Measurements from ENCODE around the gene CD79B. TPM values are rescaled to one million over a fixed set of nuclear protein-coding genes. Genes with fewer than 3 reads are reported as not detected.
A peak's percentile ranks its signal among the peaks of the same experiment; 100 is the strongest.

Gene CD79B
- 1,452 TPM for polyA plus RNA-seq

DNA sequence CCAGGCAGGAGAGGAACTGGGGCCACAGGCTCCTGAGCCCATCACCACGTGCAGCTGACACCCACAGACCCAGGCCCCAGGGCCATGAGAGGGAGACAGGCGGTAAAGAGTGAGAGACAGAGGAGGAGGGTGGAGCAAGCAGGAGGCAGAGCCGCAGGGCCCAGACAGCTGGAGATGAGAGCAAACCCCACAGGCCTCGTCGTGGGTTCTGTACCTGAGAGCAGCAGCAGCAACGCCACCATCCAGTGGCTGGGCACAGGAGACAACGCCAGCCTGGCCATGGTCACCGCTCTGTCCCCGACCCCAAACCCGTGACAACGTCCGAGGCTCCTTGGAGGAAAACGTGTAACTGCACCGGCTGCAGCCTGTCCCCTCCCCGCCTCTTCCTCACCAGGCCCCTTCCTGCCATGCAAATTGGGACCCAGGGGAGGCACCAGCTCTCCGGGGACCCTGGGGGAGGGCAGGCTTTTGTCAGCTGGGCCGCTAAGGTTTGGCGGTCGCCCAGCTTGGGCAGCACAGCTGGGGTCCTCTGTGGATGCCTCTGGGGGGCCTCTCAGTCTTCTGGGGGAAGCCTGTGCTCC, at the start of gene CD79B:
CD79B (minus strand) TSS at position 351 of the 581 bp plus-strand sequence; CDS start at position 281, 70 bp downstream.
- Mint-ChIP-seq H3K27me3 (no peaks in the 10 kb centered on the region), H3K4me1 (peaks cover 33 to 42% (median 38%) of the 10 kb centered on the region in 3 donors), H3K36me3 (peaks cover 13% of the 10 kb centered on the region), H3K9me3 (peaks cover 0 to 2% (median 0%) of the 10 kb centered on the region in 3 donors), H3K4me3 (peak within 1 kb of the TSS; percentile 88 to 99 (median 98)), H3K27ac (peak within 1 kb of the TSS; percentile 93 to 99 (median 97))

DNA sequence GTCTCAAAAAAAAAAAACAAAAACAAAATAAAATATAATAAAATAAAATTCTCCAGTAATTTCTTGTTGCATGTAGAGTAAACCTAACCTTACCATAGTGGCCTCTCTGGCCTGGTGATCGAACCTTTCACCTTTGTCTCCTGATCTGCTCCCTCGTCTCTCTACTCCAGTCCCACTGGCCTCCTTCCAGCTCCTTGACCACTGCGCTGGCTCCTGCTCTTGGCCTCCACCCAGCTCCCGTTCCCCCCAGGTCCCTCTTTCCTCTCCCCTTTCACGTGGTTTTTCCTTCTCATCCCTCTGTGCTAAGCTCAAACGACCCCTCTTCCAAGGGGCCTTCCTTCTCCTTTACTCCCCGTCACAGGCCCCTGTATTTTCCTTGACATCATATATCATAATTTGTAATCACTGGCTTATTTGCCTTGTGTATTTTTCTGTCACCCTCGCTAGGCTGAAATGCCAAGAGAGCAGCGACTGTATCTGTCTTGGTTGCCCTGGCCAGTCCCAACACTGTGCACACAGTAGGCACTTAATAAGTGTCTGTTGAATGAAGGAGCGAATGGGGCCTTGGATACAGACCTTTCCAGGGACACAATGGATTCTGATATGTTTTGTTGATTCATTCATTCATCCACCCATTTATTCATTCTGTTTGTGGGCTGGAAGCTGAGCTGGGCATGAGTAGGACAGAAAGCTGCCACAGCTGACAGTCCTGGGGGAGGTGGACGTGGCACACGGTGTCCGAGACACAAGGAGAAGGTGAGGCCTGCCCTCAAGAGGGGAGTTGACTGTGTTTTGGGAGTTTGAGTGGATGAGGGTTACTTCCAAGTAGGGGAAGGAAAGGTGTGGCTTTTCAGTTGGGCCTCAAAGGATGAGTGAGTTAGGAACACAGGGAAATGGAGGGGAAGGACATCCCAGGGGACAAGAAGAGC, 46.4 kb upstream of the CD79B start:
- peaks cover 9 to 12% (median 10%) of the 10 kb centered on the region in 3 donors for H3K9me3 Mint-ChIP-seq
- H3K27ac Mint-ChIP-seq, result no peak overlapping the region
- peaks cover 0 to 3% (median 0%) of the 10 kb centered on the region in 3 donors for H3K4me1 Mint-ChIP-seq
- peaks cover 4% of the 10 kb centered on the region for H3K36me3 Mint-ChIP-seq
- peaks cover 2% of the 10 kb centered on the region for H3K27me3 Mint-ChIP-seq
- no peak overlapping the region for H3K4me3 Mint-ChIP-seq

DNA sequence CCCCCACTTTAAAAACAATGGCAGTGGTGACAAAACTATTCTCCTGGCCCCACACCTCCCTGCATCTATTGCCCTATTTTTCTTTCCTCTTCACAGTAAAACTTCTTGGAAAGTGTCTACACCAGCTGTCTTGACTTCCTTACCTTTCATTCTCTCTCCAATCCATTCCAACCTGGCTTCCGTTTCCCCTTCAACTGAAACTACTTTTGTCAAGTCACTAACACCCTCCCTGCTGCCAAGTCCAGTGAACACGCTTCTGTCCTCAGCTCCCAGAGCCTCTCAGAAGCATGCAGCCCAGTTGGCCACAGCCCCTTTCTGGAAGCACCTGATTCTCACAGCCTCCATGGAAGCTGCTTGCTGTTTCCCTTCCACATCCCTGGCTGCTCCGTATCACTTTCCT, 44.6 kb upstream of the CD79B start:
- Mint-ChIP-seq H3K9me3 (peaks cover under 1 to 3% (median under 1%) of the 10 kb centered on the region in 3 donors), H3K27me3 (peaks cover 2% of the 10 kb centered on the region), H3K4me1 (peaks cover 0 to 3% (median 0%) of the 10 kb centered on the region in 3 donors), H3K27ac (no peak overlapping the region), H3K4me3 (no peak overlapping the region), H3K36me3 (peaks cover 2% of the 10 kb centered on the region)

DNA sequence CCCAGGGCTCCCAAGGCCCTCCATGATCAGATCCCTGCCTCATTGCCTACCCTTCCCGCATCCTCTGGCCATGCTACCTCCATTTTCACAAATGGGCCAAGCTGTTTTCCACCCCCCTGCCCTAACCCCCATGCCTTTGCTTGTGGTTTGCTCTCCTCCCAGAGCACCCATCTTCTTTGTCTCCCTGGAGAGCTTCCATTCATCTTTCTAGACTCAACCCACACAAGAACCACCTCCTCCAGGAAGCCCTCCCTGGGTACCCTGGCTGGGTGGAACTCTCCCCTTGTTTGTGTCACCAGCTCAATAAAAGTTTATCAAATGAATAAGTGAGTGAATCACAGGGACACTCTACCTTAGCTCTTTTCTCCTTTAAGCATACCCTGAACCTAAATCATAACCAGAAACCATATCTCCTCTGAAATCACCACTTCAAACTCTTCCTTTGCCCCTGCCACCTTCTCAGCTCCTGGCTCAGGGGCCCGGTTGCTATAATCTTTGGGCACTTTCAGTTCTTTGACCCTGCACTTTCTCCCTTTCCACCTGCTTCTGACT, 43.5 kb upstream of the CD79B start:
- peaks cover 2% of the 10 kb centered on the region for H3K36me3 Mint-ChIP-seq
- no peak overlapping the region for H3K27ac Mint-ChIP-seq

DNA sequence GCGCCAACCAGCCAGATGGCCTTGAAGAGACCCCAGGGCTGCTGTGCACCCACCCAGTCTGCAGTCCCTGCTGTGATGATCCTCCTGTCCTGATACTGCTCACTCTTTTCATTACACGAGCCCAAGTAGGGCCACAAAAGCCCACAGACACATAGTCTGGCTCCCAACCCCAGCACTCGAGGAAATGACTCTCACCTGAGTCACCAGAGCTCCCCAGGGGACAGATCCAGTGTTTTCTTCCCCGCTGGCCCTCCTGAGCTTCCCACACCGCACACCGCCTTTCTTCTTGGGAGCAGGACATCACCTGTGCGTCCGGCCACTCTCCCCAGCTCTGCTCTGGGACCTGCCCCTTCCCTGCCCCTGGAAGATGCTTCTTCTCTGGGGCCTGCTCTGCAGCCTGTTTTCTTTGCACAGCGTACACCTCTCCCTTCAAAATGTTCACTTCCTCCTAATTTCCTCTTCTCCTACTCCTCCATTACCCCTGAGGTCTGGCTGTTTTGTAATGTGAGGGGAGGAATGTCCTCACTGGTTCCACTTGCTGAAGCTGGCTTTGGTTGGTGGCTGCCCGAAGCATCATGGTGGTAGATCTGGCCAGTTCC, 42.6 kb upstream of the CD79B start:
- H3K36me3 Mint-ChIP-seq, result peaks cover 6% of the 10 kb centered on the region
- peaks cover 0 to 3% (median 0%) of the 10 kb centered on the region in 3 donors for H3K4me1 Mint-ChIP-seq
- H3K27me3 Mint-ChIP-seq, result peaks cover 2% of the 10 kb centered on the region
- H3K9me3 Mint-ChIP-seq, result peaks cover 0 to 1% (median 0%) of the 10 kb centered on the region in 3 donors
- no peak overlapping the region for H3K4me3 Mint-ChIP-seq
- no peak overlapping the region for H3K27ac Mint-ChIP-seq

More for the DNA sequence above, 43.5 kb upstream of the CD79B start:
- H3K4me3 Mint-ChIP-seq, result no peak overlapping the region
- peaks cover 0 to 3% (median 0%) of the 10 kb centered on the region in 3 donors for H3K4me1 Mint-ChIP-seq
- H3K9me3 Mint-ChIP-seq, result peaks cover 0 to 1% (median 0%) of the 10 kb centered on the region in 3 donors
- H3K27me3 Mint-ChIP-seq, result peaks cover 2% of the 10 kb centered on the region

DNA sequence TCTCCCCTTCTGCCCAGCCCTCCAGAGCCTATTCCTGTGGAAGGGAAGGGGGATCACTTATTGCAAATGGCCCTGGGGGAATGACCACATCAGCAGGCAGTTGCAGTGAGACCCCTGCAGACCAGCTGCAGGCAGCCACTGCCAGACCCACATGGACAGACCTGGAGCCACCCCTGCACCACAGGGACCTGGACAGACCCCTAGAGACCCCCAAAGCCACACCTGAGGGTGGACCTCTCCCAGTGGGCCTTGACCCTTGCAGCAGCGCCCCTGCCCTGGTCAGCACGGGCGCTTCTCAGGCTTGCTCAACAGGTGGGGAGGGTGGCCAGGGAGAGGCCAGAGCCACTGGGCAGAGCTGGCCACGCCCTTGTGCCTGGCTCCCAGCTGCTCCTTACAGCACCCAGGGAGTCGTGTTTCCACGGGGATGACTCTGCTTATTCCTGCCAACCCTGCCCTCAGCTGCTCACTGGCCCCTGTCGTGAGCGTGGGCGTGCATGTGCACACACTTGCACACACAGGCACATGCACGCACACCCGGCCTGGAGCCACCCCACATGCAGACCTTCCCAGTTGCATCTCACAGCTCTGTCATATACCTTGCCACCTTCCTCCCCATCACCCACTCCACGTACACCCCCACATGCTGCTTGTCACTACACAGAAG, 41.9 kb upstream of the CD79B start:
- Mint-ChIP-seq H3K27me3 (peaks cover 2% of the 10 kb centered on the region), H3K9me3 (no peaks in the 10 kb centered on the region), H3K36me3 (peaks cover 6% of the 10 kb centered on the region), H3K27ac (no peak overlapping the region), H3K4me1 (peaks cover 0 to 3% (median 0%) of the 10 kb centered on the region in 3 donors), H3K4me3 (no peak overlapping the region)

DNA sequence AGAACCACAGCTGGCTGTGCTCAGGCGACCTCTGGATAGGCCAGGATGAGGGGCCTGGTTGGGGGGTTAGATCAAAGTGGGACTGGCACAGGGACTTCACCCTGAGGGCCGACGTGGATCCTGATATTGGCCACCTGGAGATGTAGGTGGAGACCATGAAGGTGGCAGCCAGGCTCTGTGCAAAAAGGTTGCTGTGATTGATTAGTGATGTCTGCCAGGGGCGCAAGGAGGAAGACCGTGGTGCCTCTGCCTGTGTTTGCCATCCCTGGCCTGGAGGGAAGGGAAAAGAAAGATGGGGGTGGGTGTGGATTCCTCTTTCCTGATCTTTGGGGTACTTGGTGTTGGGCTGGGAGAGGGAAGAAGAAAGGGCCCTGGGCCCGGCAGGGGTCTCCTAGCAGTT, 41.1 kb upstream of the CD79B start:
- H3K27me3 Mint-ChIP-seq, result peaks cover 2% of the 10 kb centered on the region
- no peak overlapping the region for H3K4me3 Mint-ChIP-seq

DNA sequence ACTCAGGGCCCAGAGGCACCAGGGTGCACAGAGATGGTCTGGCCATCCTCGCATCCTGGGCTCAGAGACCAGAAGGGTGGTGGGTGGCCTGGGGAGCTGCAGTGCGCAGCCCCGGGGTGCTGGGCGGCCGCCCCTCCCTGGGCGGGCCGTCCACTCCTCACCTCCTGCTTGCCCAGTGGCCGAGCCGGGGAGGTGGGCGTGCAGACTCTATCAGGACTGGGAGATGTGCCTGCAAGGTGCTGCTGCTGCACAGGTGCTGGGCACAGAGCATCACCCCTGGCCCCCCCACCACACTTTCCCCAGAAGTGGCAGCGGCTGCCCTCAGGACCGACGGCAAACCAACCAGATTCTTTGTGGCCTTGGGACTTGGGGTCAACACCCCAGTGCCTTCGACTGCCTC, 40.7 kb upstream of the CD79B start, which contains the start of gene SCN4A:
SCN4A (minus strand) TSS at position 123 of the 400 bp plus-strand sequence; CDS start at position 46, 77 bp downstream.
- Mint-ChIP-seq H3K9me3 (no peaks in the 10 kb centered on the region), H3K27ac (peak within 1 kb of the TSS in 1 of 3 donors; percentile 41), H3K36me3 (peaks cover 6% of the 10 kb centered on the region), H3K4me1 (peaks cover 0 to 3% (median 0%) of the 10 kb centered on the region in 3 donors), H3K4me3 (no peak within 1 kb of the TSS), H3K27me3 (peaks cover 2% of the 10 kb centered on the region)

More for the DNA sequence above, 41.1 kb upstream of the CD79B start:
- H3K27ac Mint-ChIP-seq, result peak overlapping the region in 1 of 3 donors; percentile 41
- peaks cover 6% of the 10 kb centered on the region for H3K36me3 Mint-ChIP-seq
- H3K4me1 Mint-ChIP-seq, result peaks cover 0 to 3% (median 0%) of the 10 kb centered on the region in 3 donors
- no peaks in the 10 kb centered on the region for H3K9me3 Mint-ChIP-seq

DNA sequence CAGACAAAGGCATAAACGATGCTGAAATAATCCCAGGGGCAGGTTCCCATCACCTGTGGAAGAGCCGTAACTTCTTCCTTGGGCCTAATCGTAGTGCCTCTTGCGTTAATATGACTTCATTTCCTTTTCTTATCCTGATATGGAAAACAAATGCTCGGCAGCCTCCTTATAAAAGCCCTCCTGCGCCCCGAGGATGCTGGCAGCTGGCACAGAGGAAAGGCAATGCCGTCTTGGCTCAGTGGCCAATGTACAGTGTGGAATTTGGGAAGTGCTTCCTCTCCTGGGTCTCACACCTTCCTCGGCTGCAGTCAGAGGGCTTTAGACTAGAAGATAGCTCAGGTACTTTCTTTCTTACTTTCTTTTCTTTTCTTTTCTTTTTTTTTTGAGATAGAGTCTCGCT, 37.1 kb upstream of the CD79B start:
- no peaks in the 10 kb centered on the region for H3K27me3 Mint-ChIP-seq
- peaks cover 0 to 4% (median 4%) of the 10 kb centered on the region in 3 donors for H3K4me1 Mint-ChIP-seq
- peaks cover 5% of the 10 kb centered on the region for H3K36me3 Mint-ChIP-seq
- H3K4me3 Mint-ChIP-seq, result no peak overlapping the region
- no peak overlapping the region for H3K27ac Mint-ChIP-seq
- H3K9me3 Mint-ChIP-seq, result no peaks in the 10 kb centered on the region

DNA sequence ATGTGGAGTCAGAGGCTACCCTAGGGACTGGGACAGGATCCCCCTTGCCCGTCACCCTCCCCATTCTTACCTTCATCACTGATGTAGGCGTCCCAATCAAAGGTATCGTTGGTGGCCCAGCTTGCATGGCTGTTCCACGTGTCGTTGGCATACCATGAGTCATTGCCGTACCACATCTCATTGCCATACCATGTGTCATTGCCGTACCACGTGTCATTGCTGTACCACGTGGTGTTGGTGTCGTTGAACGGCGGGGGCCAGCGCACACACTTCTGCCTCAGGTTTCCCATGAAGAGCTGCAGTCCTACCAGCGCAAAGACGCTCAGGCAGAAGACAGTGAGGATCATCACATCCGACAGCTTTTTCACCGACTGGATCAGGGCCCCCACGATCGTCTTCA, 35.8 kb upstream of the CD79B start:
- H3K27ac Mint-ChIP-seq, result no peak overlapping the region
- H3K4me3 Mint-ChIP-seq, result no peak overlapping the region
- no peaks in the 10 kb centered on the region for H3K27me3 Mint-ChIP-seq
- H3K36me3 Mint-ChIP-seq, result peaks cover 4% of the 10 kb centered on the region
- H3K9me3 Mint-ChIP-seq, result no peaks in the 10 kb centered on the region
- H3K4me1 Mint-ChIP-seq, result peaks cover 0 to 4% (median 4%) of the 10 kb centered on the region in 3 donors

DNA sequence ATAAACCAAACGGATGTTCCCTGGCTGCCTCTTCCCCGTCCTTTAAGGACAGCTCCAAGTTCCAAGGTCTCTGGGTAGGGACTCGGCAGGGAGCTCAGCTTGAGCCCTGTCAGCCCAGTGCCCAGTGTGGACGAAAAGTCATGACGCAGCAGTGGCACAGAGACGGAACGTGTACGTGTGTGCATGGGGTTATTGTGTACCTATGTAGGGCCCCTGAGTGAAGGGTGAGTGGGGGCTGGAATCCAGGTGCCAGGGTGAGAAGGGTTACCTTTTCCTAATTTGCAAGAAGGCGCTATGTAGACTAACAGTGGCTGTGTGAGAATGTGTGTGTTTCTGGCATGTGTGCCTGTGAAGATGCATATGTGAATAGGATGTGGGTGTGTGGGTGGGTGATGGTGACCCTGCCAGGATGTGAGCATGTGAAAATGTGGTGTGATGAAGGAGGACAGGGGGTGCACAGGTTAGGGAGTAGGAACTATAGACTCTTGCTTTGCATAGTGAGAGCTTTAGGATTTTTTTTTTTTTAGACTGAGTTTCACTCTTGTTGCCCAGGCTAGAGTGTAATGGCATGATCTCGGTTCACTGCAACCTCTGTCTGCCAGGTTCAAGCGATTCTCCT, 34.6 kb upstream of the CD79B start:
- Mint-ChIP-seq H3K4me1 (peaks cover 0 to 8% (median 4%) of the 10 kb centered on the region in 3 donors), H3K4me3 (no peak overlapping the region), H3K36me3 (peaks cover 4% of the 10 kb centered on the region), H3K27ac (peak overlapping the region in 1 of 3 donors; percentile 17), H3K9me3 (no peaks in the 10 kb centered on the region), H3K27me3 (no peaks in the 10 kb centered on the region)

DNA sequence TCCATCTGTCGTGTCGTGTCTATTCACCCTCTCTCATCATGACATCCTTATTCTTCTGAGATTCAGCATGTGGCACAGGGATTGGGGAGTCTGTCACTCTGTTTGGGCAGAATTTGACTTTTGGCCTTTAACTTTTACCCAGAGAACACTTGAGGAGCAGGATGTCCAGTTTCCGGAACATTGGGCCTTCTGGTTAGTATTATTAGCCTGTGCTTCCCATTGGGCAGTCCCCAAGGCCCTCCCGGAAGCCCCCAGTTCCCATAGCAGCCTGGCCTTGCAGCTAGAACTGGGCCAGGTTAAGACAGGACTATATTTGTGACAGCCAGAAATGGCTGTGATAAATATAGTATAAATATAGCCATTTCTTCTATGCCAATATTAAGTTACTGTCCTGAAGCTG, 31.0 kb upstream of the CD79B start:
- Mint-ChIP-seq H3K9me3 (no peaks in the 10 kb centered on the region), H3K4me3 (no peak overlapping the region), H3K4me1 (peaks cover 0 to 11% (median 4%) of the 10 kb centered on the region in 3 donors), H3K36me3 (no peaks in the 10 kb centered on the region), H3K27ac (peak overlapping the region in 1 of 3 donors; percentile 36), H3K27me3 (no peaks in the 10 kb centered on the region)

DNA sequence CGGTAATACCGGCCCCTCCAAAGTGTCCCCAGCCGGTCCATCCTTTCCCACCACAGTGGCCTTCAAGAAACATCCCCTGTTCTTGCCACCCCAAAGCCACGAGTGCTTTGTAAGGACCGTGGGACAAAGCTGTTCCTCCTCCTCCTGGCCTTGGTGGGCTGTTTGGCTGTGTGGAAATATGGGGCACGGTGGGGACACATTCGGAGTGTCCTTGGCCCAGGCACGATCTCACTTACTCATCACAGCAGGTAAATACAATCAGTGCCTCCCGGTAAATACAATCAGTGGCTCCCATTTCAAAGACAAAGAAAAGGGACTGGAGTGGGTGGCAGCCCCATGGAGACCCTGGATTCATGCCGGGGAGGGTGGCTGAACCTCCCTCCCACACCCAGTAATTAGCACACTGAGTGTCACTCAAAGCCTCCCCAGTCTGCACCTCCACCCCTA, 30.2 kb upstream of the CD79B start:
- H3K36me3 Mint-ChIP-seq, result no peaks in the 10 kb centered on the region
- no peaks in the 10 kb centered on the region for H3K9me3 Mint-ChIP-seq
- H3K27me3 Mint-ChIP-seq, result no peaks in the 10 kb centered on the region
- no peak overlapping the region for H3K27ac Mint-ChIP-seq
- peak overlapping the region in 1 of 4 donors; percentile 60 for H3K4me3 Mint-ChIP-seq
- H3K4me1 Mint-ChIP-seq, result peaks cover 0 to 12% (median 4%) of the 10 kb centered on the region in 3 donors
